Esophagus (tissue), 2 donors: Measurements from ENCODE around the gene MMP14. TPM values are rescaled to one million over a fixed set of nuclear protein-coding genes. Genes with fewer than 3 reads are reported as not detected.
"Not testable (repeated sequence)": the region's sequence is repeated elsewhere in the genome, so short reads cannot be mapped to it uniquely, and the experiment has no call there.

ENCODE experiments used
- H3K27ac ChIP-seq, 2 donors: one replicate each; pipeline ENCODE4 v1.5.1; 2013; ENCODE audit warnings: low read depth in 2 of 2, mild to moderate bottlenecking in 2 of 2, inconsistent platforms in 1 of 2, low read length in 1 of 2, moderate library complexity in 1 of 2
- H3K27me3 ChIP-seq, 2 donors: one replicate each; pipeline ENCODE4 v1.6.1; 2013; ENCODE audit warnings: low read length in 2 of 2, control low read depth in 1 of 2, mild to moderate bottlenecking in 1 of 2; ENCODE audit not compliant: insufficient read depth in 2 of 2, control insufficient read depth in 1 of 2
- H3K36me3 ChIP-seq, 2 donors: one replicate each; pipeline ENCODE4 v1.6.1; 2013; ENCODE audit warnings: low read length in 1 of 2; ENCODE audit not compliant: control insufficient read depth in 2 of 2, insufficient read depth in 2 of 2
- H3K4me1 ChIP-seq, 2 donors: one replicate each; pipeline ENCODE4 v1.6.1; 2013; ENCODE audit warnings: low read length in 1 of 2; ENCODE audit not compliant: control insufficient read depth in 2 of 2, insufficient read depth in 2 of 2
- H3K4me3 ChIP-seq, 2 donors: one replicate each; pipeline ENCODE4 v1.5.1; 2013; ENCODE audit warnings: low read length in 2 of 2, mild to moderate bottlenecking in 2 of 2, low read depth in 1 of 2, moderate library complexity in 1 of 2
- H3K9me3 ChIP-seq, 2 donors: one replicate each; pipeline ENCODE4 v1.6.1; 2013; ENCODE audit warnings: mild to moderate bottlenecking in 2 of 2, low read depth in 1 of 2, low read length in 1 of 2, moderate library complexity in 1 of 2; ENCODE audit not compliant: control insufficient read depth in 2 of 2, insufficient read depth in 1 of 2
- WGBS, 2 donors: extraction: QIAGEN DNeasy Blood & Tissue Kit; methylation state at CpG; one replicate each; pipeline ENCODE4 v1.1.7; 2013; 5-methylcytosine and 5-hydroxymethylcytosine counted together
- polyA plus RNA-seq, 2 donors: library from polyadenylated mRNA; stranded (reverse); fragments of 200-250 nt; gene quantifications; one replicate each; pipeline ENCODE4 v1.2.3, GENCODE V29; 2013
- donor health status: healthy with polysubstance abuse.
- donor health status: Bipolar disorder and iron deficiency.

MMP14 gene
- polyA plus RNA-seq, 2 donors: 54.1 to 81.6 TPM

DNA sequence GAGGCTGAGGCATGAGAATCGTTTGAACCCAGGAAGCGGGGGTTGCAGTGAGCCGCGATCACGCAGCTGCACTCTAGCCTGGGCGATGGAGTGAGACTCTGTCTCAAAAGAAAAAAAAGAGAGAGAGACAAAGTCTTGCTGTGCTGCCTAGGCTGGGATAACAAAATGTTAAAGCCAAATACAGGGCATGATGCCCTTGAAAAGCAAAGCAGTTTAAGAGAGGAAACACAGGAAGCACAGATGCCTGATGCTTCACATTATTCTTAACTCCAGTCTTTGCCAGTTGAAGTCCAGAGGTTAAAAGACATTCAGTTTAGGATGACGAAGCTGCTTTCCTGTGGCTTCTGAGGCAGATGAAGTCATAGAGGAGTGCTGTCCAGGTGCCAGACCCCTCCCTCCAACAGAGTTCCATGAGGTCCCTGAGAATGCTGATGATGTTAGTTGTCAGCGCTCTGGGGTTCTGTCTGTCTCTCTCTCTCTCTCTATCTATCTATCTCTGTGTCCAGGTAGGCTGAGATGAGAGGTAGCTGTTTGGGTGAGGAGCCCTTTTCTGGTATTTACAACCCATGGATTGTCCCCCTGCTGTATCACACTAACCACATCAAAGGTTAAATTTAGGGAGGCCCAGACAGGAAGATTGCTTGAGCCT lies 11.6 kb upstream of the MMP14 start:
- 65 to 66% methylated on average over 8 of the region's 8 CpGs for WGBS, 2 donors
- no peak overlapping the region for H3K27ac ChIP-seq
- no peaks in the 10 kb centered on the region for H3K27me3 ChIP-seq
- H3K4me3 ChIP-seq: no peak overlapping the region
- no peaks in the 10 kb centered on the region for H3K9me3 ChIP-seq
- peaks cover 0 to 6% of the 10 kb centered on the region in 2 donors for H3K4me1 ChIP-seq
- H3K36me3 ChIP-seq: no peaks in the 10 kb centered on the region

DNA sequence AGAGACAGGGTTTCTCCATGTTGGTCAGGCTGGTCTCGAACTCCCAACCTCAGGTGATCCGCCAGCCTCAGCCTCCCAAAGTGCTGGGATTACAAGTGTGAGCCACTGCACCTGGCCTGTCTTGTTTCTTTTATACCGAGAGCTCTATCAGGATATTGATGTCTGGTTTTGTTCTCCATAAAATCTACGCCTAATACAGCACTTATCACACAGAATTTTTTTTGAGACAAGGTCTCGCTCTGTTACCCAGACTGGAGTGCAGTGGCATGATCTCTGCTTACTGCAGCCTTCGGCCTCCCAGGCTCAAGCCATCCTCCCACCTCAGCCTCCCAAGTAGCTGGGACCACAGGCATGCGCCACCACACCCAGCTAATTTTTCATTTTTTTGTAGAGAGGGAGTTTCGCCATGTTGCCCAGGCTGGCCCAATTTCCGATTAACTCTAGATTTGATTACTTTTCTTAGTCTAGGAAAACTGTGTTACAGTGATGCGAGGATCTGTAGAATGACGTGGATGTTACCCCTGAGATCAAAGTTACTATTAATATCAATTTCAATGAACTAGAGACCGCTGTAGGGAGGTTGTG lies 7.2 kb upstream of the MMP14 start:
- 78 to 84% methylated on average over 12 of the region's 12 CpGs for WGBS, 2 donors

DNA sequence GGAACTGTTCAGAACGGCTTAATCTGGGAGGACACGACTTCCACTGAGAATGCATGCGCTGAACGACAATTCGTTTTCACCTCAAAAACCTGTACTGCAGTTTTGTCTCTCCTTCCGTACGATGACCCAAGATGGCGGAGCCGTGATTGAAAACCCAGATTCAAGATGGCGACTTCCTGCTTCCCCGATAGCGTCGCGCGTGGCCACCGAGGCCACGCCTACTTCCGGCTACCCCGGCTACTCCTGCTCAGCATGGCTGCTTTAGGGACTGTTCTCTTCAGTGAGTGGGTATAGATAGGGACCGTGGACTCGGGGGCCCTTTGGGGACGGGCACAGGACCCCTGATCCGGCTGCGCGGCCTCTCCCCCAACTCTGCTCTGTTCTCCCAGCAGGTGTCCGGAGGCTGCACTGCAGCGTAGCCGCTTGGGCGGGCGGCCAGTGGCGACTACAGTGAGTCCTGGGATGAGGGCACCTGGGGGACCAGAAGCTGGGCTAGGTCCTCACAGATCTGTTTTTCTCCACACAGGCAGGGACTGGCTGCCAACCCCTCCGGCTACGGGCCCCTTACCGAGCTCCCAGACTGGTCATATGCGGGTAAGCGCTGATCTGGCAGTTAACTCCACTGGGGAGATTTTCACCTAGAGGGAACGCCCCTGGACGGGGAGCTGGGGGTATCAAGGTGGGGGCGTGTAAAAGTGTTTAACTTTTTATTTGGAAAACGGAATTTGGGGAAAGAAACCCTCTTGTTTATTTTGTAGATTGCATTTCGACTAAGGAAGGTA lies 6.5 kb upstream of the MMP14 start, which contains the start of gene MRPL52:
Gene MRPL52, plus strand, starts transcription at position 227 of the 782 bp plus-strand sequence. Its CDS starts 26 bp downstream, at position 253.
- Histone ChIP-seq H3K4me3 (peak within 1 kb of the TSS; percentile 75 to 95), H3K27me3 (no peaks in the 10 kb centered on the region), H3K9me3 (no peaks in the 10 kb centered on the region), H3K36me3 (peaks cover 0 to 3% of the 10 kb centered on the region in 2 donors), H3K4me1 (no peaks in the 10 kb centered on the region), H3K27ac (peak within 1 kb of the TSS; percentile 72 to 76)
- WGBS, 2 donors: 0% methylated on average over 40 to 41 of the region's 41 CpGs

More for the DNA sequence above, 7.2 kb upstream of the MMP14 start:
- Histone ChIP-seq H3K4me3 (peak overlapping the region; percentile 75 to 95), H3K27ac (peak overlapping the region; percentile 69 to 76)
- H3K27me3 ChIP-seq, H3K36me3 ChIP-seq, H3K9me3 ChIP-seq, H3K4me1 ChIP-seq: not testable (repeated sequence)

DNA sequence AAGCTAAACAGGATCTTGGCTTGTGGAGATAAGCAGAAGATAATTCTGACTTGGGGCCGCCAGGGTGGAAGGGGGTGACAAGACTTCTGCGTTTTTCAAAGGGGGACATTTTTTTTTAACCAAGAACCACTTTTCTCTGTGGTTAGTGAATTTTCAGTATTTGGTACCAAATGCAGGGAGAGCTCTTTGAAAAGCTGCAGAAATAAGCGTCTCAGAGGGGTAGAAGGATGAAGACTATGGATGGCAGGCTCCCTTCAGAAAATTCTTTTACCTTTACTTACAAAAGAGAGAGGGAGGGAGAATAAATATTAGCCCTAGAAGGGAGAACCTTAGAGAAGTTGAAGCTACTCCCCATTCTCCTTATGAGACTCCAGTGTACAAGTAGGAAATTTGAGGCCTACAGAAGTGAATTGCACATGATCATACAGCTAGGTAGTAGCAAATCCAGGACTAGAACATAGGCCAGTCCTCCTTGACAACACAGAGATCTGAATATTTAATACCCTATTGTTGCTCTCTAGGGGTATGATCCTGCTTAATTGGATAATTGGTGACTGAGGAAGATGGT lies 5.9 kb upstream of the MMP14 start:
- no peaks in the 10 kb centered on the region for H3K4me1 ChIP-seq
- WGBS, 2 donors: 20 to 25% methylated on average over 3 of the region's 3 CpGs
- peak overlapping the region in 1 of 2 donors; percentile 75 for H3K4me3 ChIP-seq
- H3K27me3 ChIP-seq: no peaks in the 10 kb centered on the region
- H3K36me3 ChIP-seq: peaks cover 0 to 3% of the 10 kb centered on the region in 2 donors
- H3K27ac ChIP-seq: no peak overlapping the region
- H3K9me3 ChIP-seq: no peaks in the 10 kb centered on the region

GRCh38 chr14:22835505-22835904 lies 880 bp upstream of the MMP14 start:
- 82 to 83% methylated on average over 3 of the region's 3 CpGs for WGBS, 2 donors
- Histone ChIP-seq H3K4me1 (peaks cover 0 to 9% of the 10 kb centered on the region in 2 donors), H3K36me3 (peaks cover 0 to 3% of the 10 kb centered on the region in 2 donors)

DNA sequence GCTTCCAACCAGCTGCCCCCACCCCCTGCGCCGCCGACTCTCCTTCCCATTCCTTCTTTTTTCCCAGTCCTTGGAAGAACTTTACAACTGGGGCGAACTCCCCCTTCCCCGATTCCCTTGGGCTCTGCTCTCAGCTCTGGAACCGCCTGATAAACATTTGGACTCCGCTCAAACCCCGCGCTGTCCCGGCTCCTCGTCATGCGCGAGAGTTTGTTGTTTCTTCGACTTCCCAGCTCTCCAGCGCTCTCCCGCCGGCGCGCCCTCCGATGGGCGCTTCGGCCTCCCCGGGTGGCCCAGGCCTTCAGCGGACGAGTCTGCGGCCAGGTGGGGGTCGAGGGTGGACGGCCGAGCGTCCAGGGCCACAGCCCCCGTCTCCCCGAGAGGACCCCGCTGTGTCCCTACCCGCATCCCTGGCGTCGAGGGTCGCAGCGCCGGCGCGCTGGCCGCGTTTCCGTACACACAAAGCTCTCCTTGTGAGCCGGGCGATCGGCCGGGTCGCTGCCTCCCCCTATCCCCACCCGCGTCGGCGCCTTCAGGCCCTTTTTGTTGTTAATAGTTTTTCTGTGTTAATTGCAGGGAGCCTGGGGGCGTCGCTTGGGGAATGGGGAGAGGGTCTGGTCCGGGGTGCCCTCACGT lies 847 bp downstream of the MMP14 start:
- peak overlapping the region; percentile 98 to 99 for H3K27ac ChIP-seq
- H3K9me3 ChIP-seq: no peaks in the 10 kb centered on the region
- peak overlapping the region; percentile 83 to 95 for H3K4me3 ChIP-seq
- H3K27me3 ChIP-seq: no peaks in the 10 kb centered on the region
- peaks cover 3 to 15% of the 10 kb centered on the region in 2 donors for H3K36me3 ChIP-seq
- peaks cover 0 to 12% of the 10 kb centered on the region in 2 donors for H3K4me1 ChIP-seq
- 2 to 3% methylated on average over 57 of the region's 57 CpGs for WGBS, 2 donors

More at GRCh38 chr14:22835505-22835904, 880 bp upstream of the MMP14 start:
- no peaks in the 10 kb centered on the region for H3K27me3 ChIP-seq
- H3K4me3 ChIP-seq: no peak overlapping the region
- H3K27ac ChIP-seq: peak overlapping the region in 1 of 2 donors; percentile 98
- H3K9me3 ChIP-seq: no peaks in the 10 kb centered on the region

- Histone ChIP-seq H3K27ac (peak overlapping the region; percentile 98 to 99), H3K4me1 (peaks cover 0 to 14% of the 10 kb centered on the region in 2 donors), H3K27me3 (no peaks in the 10 kb centered on the region), H3K4me3 (peak overlapping the region; percentile 83 to 95), H3K36me3 (peaks cover 7 to 22% of the 10 kb centered on the region in 2 donors), H3K9me3 (no peaks in the 10 kb centered on the region)
- WGBS, 2 donors: 13 to 16% methylated on average over 25 of the region's 25 CpGs
These were observed 1.6 kb downstream of the MMP14 start for GRCh38 chr14:22837750-22838538.

DNA sequence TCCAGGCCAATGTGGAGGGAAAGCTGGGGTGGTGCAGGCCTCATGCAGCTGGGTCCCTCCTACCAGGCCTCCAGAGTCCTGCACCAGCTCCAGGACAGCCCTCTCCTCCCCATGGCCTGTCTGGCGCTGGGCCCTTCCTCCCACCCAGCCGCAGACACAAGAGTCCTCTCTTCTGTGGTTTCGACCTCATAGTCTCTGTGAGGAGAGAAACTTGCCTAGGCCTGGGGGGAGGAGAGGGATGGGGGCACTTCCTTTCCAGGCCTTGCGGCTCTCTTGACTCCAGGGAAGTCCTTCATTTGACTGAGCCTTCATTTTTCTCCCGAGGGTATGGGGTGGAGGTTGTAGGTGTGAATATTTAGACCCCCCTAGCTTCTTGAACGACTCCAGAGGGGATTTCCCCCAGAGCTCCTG lies 2.3 kb downstream of the MMP14 start:
- H3K27ac ChIP-seq: peak overlapping the region; percentile 98 to 99
- WGBS, 2 donors: 13 to 20% methylated on average over 6 of the region's 6 CpGs
- no peaks in the 10 kb centered on the region for H3K9me3 ChIP-seq
- H3K27me3 ChIP-seq: no peaks in the 10 kb centered on the region
- peaks cover 0 to 14% of the 10 kb centered on the region in 2 donors for H3K4me1 ChIP-seq
- peak overlapping the region; percentile 83 to 95 for H3K4me3 ChIP-seq
- H3K36me3 ChIP-seq: peaks cover 10 to 28% of the 10 kb centered on the region in 2 donors
